Right lobe of liver (tissue), 6 donors: Measurements from ENCODE around the gene MCM3AP. TPM values are rescaled to one million over a fixed set of nuclear protein-coding genes. Genes with fewer than 3 reads are reported as not detected.

Experiments
- ATAC-seq, 4 donors: fragments of 200-7000 bp; cut with Tn5 transposase; one replicate each; pipeline ENCODE4 v1.9.1; 2020; ENCODE audit warnings: mild to moderate bottlenecking in 4 of 4, moderate library complexity in 4 of 4
- DNase-seq, 3 donors: peaks; one replicate each; pipeline ENCODE4 v3.0.0-alpha.2; 2020
- H3K27ac ChIP-seq, 3 donors: fragments of 200-600 bp; one replicate each; pipeline ENCODE4 v1.8.0; 2022
- H3K27me3 ChIP-seq, 2 donors: fragments of 200-600 bp; one replicate each; pipeline ENCODE4 v1.8.0; 2022
- H3K36me3 ChIP-seq, 4 donors: fragments of 200-600 bp; sonication (generic) in 1 of 4; one replicate each; pipeline versions ENCODE4 v1.5.1 to v1.8.0; 2017 to 2022; ENCODE audit warnings: control low read depth in 1 of 4
- H3K4me1 ChIP-seq, 4 donors: fragments of 200-600 bp; sonication (generic) in 1 of 4; one replicate each; pipeline versions ENCODE4 v1.5.1 to v1.8.0; 2017 to 2022; ENCODE audit warnings: control low read depth in 1 of 4
- H3K4me3 ChIP-seq, 3 donors: fragments of 200-600 bp; one replicate each; pipeline ENCODE4 v1.8.0; 2022
- H3K9me3 ChIP-seq, 4 donors: fragments of 200-600 bp; sonication (generic) in 1 of 4; one replicate each; pipeline versions ENCODE4 v1.5.1 to v1.8.0; 2017 to 2022; ENCODE audit warnings: control low read depth in 1 of 4
- CTCF ChIP-seq, 4 donors: fragments of 200-600 bp in 3 of 4; fragments of 450-650 bp in 1 of 4; IDR thresholded peaks; one replicate each; pipeline versions ENCODE4 v1.5.1 to v1.8.0; 2016 to 2022; ENCODE audit warnings: antibody characterized with exemption in 4 of 4, mild to moderate bottlenecking in 2 of 4
- POLR2A ChIP-seq: fragments of 450-650 bp; IDR thresholded peaks from one replicate; pipeline ENCODE4 v1.6.1; 2017; ENCODE audit warnings: antibody characterized with exemption, mild to moderate bottlenecking
- WGBS: methylation state at CpG from one replicate; pipeline ENCODE4 v1.1.6; 2018; ENCODE audit warnings: low coverage, low lambda C conversion rate; ENCODE audit not compliant: insufficient coverage; ENCODE audit errors: missing lambda C conversion rate; 5-methylcytosine and 5-hydroxymethylcytosine counted together
- intact Hi-C, 2 donors: fragments of 100-400 bp; cut with DNase I; formaldehyde crosslinking; loops; one replicate each; pipeline versions ENCODE4 v1.11.2 to v1.14.1; 2022
- total RNA-seq, 6 experiments: library from RNA; depleted of rRNA in 2 of 6; stranded (reverse); fragments of >200 nt in 2 of 6; fragmentation: NEBNext Ultra II Directional in 3 of 6; extraction: Animal tissue kit (Norgen Biotek cat#: 25700) in 3 of 6; gene quantifications; one replicate each; pipeline versions ENCODE4 v1.1.0 to v1.2.4, GENCODE V29; 2016 to 2023
- donor health status: DM: no; HTN: yes; CAD: no.
- donor health status: DM: no; HTN: no; CAD: no.
- donor health status: DM: no; HTN: no; CAD: no.
- donor health status: DM: no; HTN: yes; CAD: no.
- donor health status: DM: no; HTN: yes; CAD: no.

The MCM3AP gene
- total RNA-seq, 6 experiments from 2014 or later = 34.4 to 44.6 (median 40.7) TPM

- no peak for TF ChIP-seq POLR2A
- TF ChIP-seq CTCF (IDR thresholded peaks at IDR 0.05) = no peak
- intact Hi-C loops = no loop called here
- Histone ChIP-seq H3K9me3 (no peaks in the 10 kb centered on the region), H3K4me3 (no peak overlapping the region), H3K27ac (no peak overlapping the region), H3K27me3 (no peaks in the 10 kb centered on the region), H3K36me3 (peaks cover 0 to 63% (median 8%) of the 10 kb centered on the region in 4 donors), H3K4me1 (no peaks in the 10 kb centered on the region)
- ATAC-seq = peak in 1 of 4 donors; percentile 33
- no CpG with 5 or more reads among the region's 4 CpGs for WGBS
- no peak for DNase-seq
These were observed 94.1 kb downstream of the MCM3AP start for GRCh38 chr21:46191257-46191685.

- WGBS = 100% methylated on average over 1 of the region's 15 CpGs
- no peak overlapping the region for H3K4me3 ChIP-seq
- TF ChIP-seq CTCF (IDR thresholded peaks at IDR 0.05) (no peak), POLR2A (no peak)
- H3K9me3 ChIP-seq = no peaks in the 10 kb centered on the region
- H3K27ac ChIP-seq = no peak overlapping the region
- intact Hi-C loops = no loop called here
- H3K36me3 ChIP-seq = peaks cover 0 to 56% (median 5%) of the 10 kb centered on the region in 4 donors
- H3K4me1 ChIP-seq = no peaks in the 10 kb centered on the region
- H3K27me3 ChIP-seq = no peaks in the 10 kb centered on the region
- ATAC-seq (peak in 1 of 4 donors; percentile 17), DNase-seq (no peak)
These were observed 94.8 kb downstream of the MCM3AP start for GRCh38 chr21:46190491-46191131.

- peak in 1 of 4 donors; percentile 23 for ATAC-seq
- intact Hi-C loops = no loop called here
- Histone ChIP-seq H3K4me1 (no peaks in the 10 kb centered on the region), H3K9me3 (no peaks in the 10 kb centered on the region), H3K4me3 (no peak overlapping the region), H3K36me3 (peaks cover 0 to 50% (median 4%) of the 10 kb centered on the region in 4 donors), H3K27me3 (no peaks in the 10 kb centered on the region), H3K27ac (no peak overlapping the region)
- 100% methylated on average over 1 of the region's 14 CpGs for WGBS
- TF ChIP-seq POLR2A (no peak), CTCF (IDR thresholded peaks at IDR 0.05) (no peak)
- no peak for DNase-seq
These were observed 95.4 kb downstream of the MCM3AP start for GRCh38 chr21:46189959-46190490.

- 86% methylated on average over 5 of the region's 9 CpGs for WGBS
- no peak overlapping the region for H3K4me3 ChIP-seq
- H3K4me1 ChIP-seq = no peaks in the 10 kb centered on the region
- no peaks in the 10 kb centered on the region for H3K9me3 ChIP-seq
- H3K27me3 ChIP-seq = no peaks in the 10 kb centered on the region
- peaks cover 0 to 44% (median 4%) of the 10 kb centered on the region in 4 donors for H3K36me3 ChIP-seq
- ATAC-seq (peak in 1 of 4 donors; percentile 4), DNase-seq (no peak)
- no peak for TF ChIP-seq CTCF (IDR thresholded peaks at IDR 0.05)
- H3K27ac ChIP-seq = no peak overlapping the region
- intact Hi-C loops = no loop called here
These were observed 96.0 kb downstream of the MCM3AP start for GRCh38 chr21:46189213-46189958.
